Hepatocyte (in vitro differentiated cells): ENCODE data around the gene SH3RF1. TPM values are rescaled to one million over a fixed set of nuclear protein-coding genes. Genes with fewer than 3 reads are reported as not detected.

ENCODE experiments used
- DNase-seq: peaks from one replicate; pipeline ENCODE4 v3.0.0-alpha.2; 2016; ENCODE audit warnings: low spot score
- H2AFZ ChIP-seq: fragments of 200-600 bp; sonication (generic); 2 replicates; pipeline ENCODE4 v1.6.0; 2016; ENCODE audit warnings: antibody characterized with exemption, mild to moderate bottlenecking
- H3K27ac ChIP-seq: fragments of 200-600 bp; sonication (generic); 2 replicates; pipeline ENCODE4 v1.5.1; 2016; ENCODE audit warnings: mild to moderate bottlenecking
- H3K27me3 ChIP-seq: fragments of 200-600 bp; sonication (generic); 2 replicates; pipeline ENCODE4 v1.6.1; 2016
- H3K36me3 ChIP-seq: fragments of 200-600 bp; sonication (generic); replicated peaks from 2 replicates; pipeline ENCODE4 v1.5.1; 2016; ENCODE audit warnings: low read depth; ENCODE audit not compliant: insufficient read depth
- H3K4me1 ChIP-seq: fragments of 200-600 bp; sonication (generic); 2 replicates; pipeline ENCODE4 v1.5.1; 2016; ENCODE audit warnings: mild to moderate bottlenecking, moderate library complexity; ENCODE audit not compliant: insufficient read depth
- H3K4me2 ChIP-seq: fragments of 200-600 bp; sonication (generic); 2 replicates; pipeline ENCODE4 v1.6.0; 2016
- H3K4me3 ChIP-seq: fragments of 200-600 bp; sonication (generic); 2 replicates; pipeline ENCODE4 v1.5.1; 2016; ENCODE audit warnings: mild to moderate bottlenecking
- H3K79me2 ChIP-seq: fragments of 200-600 bp; sonication (generic); 2 replicates; pipeline ENCODE4 v1.6.0; 2017; ENCODE audit warnings: mild to moderate bottlenecking
- H3K9me2 ChIP-seq: fragments of 200-600 bp; sonication (generic); replicated peaks from 2 replicates; pipeline ENCODE4 v1.6.0; 2017; ENCODE audit warnings: mild to moderate bottlenecking; ENCODE audit not compliant: insufficient read depth
- H3K9me3 ChIP-seq: fragments of 200-600 bp; sonication (generic); 2 replicates; pipeline ENCODE4 v1.5.1; 2016; ENCODE audit warnings: low read depth, mild to moderate bottlenecking
- H4K20me1 ChIP-seq: fragments of 200-600 bp; sonication (generic); 2 replicates; pipeline ENCODE4 v1.6.0; 2016; ENCODE audit warnings: mild to moderate bottlenecking; ENCODE audit not compliant: insufficient read depth, poor library complexity, severe bottlenecking
- CTCF ChIP-seq: fragments of 200-600 bp; sonication (generic); IDR thresholded peaks from 2 replicates; pipeline ENCODE4 v1.5.1; 2016; ENCODE audit warnings: antibody characterized with exemption, mild to moderate bottlenecking; ENCODE audit not compliant: poor library complexity
- EZH2 ChIP-seq: fragments of 200-600 bp; sonication (generic); IDR thresholded peaks from 2 replicates; pipeline ENCODE4 v1.6.1; 2016; ENCODE audit warnings: antibody characterized with exemption, mild to moderate bottlenecking, borderline replicate concordance
- EZH2phosphoT487 ChIP-seq: fragments of 200-600 bp; sonication (generic); IDR thresholded peaks from one replicate; pipeline ENCODE4 v1.6.1; 2018; ENCODE audit warnings: antibody characterized with exemption, mild to moderate bottlenecking, low read depth, moderate library complexity; ENCODE audit not compliant: unreplicated experiment, severe bottlenecking
- WGBS: methylation state at CpG from one replicate; pipeline ENCODE4 v1.1.6; 2016; ENCODE audit warnings: low lambda C conversion rate; ENCODE audit errors: missing lambda C conversion rate; 5-methylcytosine and 5-hydroxymethylcytosine counted together
- polyA plus RNA-seq: library from polyadenylated mRNA; unstranded; fragments of >200 nt; fragmentation: Nextera tagmentation; extraction: Ambion mirVana; gene quantifications from 2 replicates; pipeline ENCODE4 v1.2.1, GENCODE V29; 2016
- total RNA-seq: library from RNA; depleted of rRNA; stranded (reverse); fragments of >200 nt; gene quantifications from 2 replicates; pipeline ENCODE4 v1.2.3, GENCODE V29; 2014

SH3RF1 gene
- total and polyA plus RNA-seq, 2 experiments from 2014 or later, result 15.5 to 16.4 TPM

- H3K9me3 ChIP-seq, result no peaks in the 10 kb centered on the region
- H3K27me3 ChIP-seq, result no peaks in the 10 kb centered on the region
- TF ChIP-seq CTCF (no peak), EZH2 (no peak), EZH2phosphoT487 (no peak)
- H3K36me3 ChIP-seq, result no peaks in the 10 kb centered on the region
- peaks cover 4% of the 10 kb centered on the region for H3K4me1 ChIP-seq
- DNase-seq, result no peak
- no peaks in the 10 kb centered on the region for H3K9me2 ChIP-seq
- H3K4me2 ChIP-seq, result no peak overlapping the region
- no peaks in the 10 kb centered on the region for H3K79me2 ChIP-seq
- H2AFZ ChIP-seq, result no peak overlapping the region
- no peak overlapping the region for H3K4me3 ChIP-seq
- H4K20me1 ChIP-seq, result no peaks in the 10 kb centered on the region
- 38% methylated on average over 2 of the region's 2 CpGs for WGBS
- H3K27ac ChIP-seq, result no peak overlapping the region
Observed at GRCh38 chr4:169275180-169275579, 4.4 kb upstream of the SH3RF1 start.

- no peak overlapping the region for H3K4me2 ChIP-seq
- 28% methylated on average over 3 of the region's 3 CpGs for WGBS
- DNase-seq, result no peak
Observed at GRCh38 chr4:169274033-169274432, 3.3 kb upstream of the SH3RF1 start.

DNA sequence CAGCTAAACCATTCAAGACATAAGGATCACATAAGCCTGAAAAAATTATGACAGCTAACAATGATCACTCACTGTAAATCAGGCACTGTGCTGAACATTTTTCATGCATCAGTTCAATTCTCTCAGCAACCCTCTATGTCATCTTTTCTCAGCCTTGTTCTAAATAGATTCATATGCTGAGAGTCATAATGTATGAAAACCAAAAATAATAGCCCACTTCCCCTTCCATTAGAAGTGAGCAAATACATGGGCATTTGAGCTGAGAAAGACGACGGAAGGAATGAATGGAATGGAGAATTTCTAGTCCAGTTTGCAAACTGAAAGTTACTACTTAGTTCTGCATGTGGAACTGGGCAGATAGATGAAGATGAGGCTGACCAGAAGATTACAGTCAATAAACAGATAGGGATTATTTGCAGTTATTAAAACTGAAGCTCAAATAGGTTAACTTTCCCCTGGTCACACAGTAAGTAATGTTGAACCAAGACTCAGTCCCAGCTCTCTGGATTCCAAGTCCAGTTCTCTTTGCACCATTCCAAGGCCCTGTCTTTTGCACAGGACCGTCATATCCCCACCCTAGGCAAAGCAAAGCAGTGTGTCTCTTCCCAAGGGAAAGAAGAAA lies 1.6 kb upstream of the SH3RF1 start:
- no peak overlapping the region for H3K4me3 ChIP-seq
- H3K27me3 ChIP-seq, result no peaks in the 10 kb centered on the region
- H3K4me1 ChIP-seq, result peaks cover 15% of the 10 kb centered on the region
- H3K4me2 ChIP-seq, result peak overlapping the region; percentile 83
- WGBS, result 49% methylated on average over 3 of the region's 3 CpGs
- H3K36me3 ChIP-seq, result no peaks in the 10 kb centered on the region
- TF ChIP-seq CTCF (no peak), EZH2 (no peak), EZH2phosphoT487 (no peak)
- no peaks in the 10 kb centered on the region for H3K9me2 ChIP-seq
- H2AFZ ChIP-seq, result no peak overlapping the region
- H3K9me3 ChIP-seq, result no peaks in the 10 kb centered on the region
- peaks cover 8% of the 10 kb centered on the region for H4K20me1 ChIP-seq
- H3K27ac ChIP-seq, result peak overlapping the region; percentile 94
- no peak for DNase-seq
- H3K79me2 ChIP-seq, result peaks cover 20% of the 10 kb centered on the region

More at GRCh38 chr4:169274033-169274432, 3.3 kb upstream of the SH3RF1 start:
- Histone ChIP-seq H3K9me2 (no peaks in the 10 kb centered on the region), H3K79me2 (peaks cover 4% of the 10 kb centered on the region), H4K20me1 (no peaks in the 10 kb centered on the region), H3K4me1 (peaks cover 4% of the 10 kb centered on the region), H3K9me3 (no peaks in the 10 kb centered on the region), H2AFZ (no peak overlapping the region), H3K27me3 (no peaks in the 10 kb centered on the region), H3K4me3 (no peak overlapping the region), H3K36me3 (no peaks in the 10 kb centered on the region), H3K27ac (no peak overlapping the region)
- peak; percentile 71 for TF ChIP-seq EZH2phosphoT487
- TF ChIP-seq CTCF, result no peak

GRCh38 chr4:169271692-169272007 lies 894 bp upstream of the SH3RF1 start:
- peaks cover 15% of the 10 kb centered on the region for H3K4me1 ChIP-seq
- H2AFZ ChIP-seq, result peak overlapping the region; percentile 78
- WGBS, result 13% methylated on average over 11 of the region's 11 CpGs
- no peaks in the 10 kb centered on the region for H3K9me3 ChIP-seq
- H3K4me2 ChIP-seq, result peak overlapping the region; percentile 83
- TF ChIP-seq EZH2 (no peak), CTCF (no peak), EZH2phosphoT487 (no peak)
- H3K79me2 ChIP-seq, result peaks cover 27% of the 10 kb centered on the region
- peak overlapping the region; percentile 94 for H3K27ac ChIP-seq
- H3K27me3 ChIP-seq, result no peaks in the 10 kb centered on the region
- H3K36me3 ChIP-seq, result no peaks in the 10 kb centered on the region
- peaks cover 13% of the 10 kb centered on the region for H4K20me1 ChIP-seq
- no peaks in the 10 kb centered on the region for H3K9me2 ChIP-seq
- DNase-seq, result no peak
- H3K4me3 ChIP-seq, result peak overlapping the region; percentile 90
